ENCODE measurements around the gene DDHD1.

DDHD1 gene

DNA sequence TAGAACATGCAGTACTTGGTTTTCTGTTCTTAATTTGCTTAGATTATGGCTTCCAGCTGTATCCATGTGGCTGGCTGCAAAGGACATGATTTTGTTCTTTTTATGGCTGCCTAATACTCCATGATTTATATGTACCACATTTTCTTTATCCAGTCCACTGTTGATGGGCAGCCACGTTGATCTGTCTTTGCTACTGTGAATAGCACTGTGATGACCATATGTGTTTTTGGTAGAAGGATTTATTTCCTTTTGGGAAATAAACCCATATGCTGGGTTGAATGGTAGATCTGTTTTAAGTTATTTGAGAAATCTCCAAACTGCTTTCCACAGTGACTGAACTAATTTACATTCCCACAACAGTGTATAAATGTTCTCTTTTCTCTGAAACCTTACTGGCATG, 116.1 kb downstream of the DDHD1 start:
- no peak for FAIRE-seq

DNA sequence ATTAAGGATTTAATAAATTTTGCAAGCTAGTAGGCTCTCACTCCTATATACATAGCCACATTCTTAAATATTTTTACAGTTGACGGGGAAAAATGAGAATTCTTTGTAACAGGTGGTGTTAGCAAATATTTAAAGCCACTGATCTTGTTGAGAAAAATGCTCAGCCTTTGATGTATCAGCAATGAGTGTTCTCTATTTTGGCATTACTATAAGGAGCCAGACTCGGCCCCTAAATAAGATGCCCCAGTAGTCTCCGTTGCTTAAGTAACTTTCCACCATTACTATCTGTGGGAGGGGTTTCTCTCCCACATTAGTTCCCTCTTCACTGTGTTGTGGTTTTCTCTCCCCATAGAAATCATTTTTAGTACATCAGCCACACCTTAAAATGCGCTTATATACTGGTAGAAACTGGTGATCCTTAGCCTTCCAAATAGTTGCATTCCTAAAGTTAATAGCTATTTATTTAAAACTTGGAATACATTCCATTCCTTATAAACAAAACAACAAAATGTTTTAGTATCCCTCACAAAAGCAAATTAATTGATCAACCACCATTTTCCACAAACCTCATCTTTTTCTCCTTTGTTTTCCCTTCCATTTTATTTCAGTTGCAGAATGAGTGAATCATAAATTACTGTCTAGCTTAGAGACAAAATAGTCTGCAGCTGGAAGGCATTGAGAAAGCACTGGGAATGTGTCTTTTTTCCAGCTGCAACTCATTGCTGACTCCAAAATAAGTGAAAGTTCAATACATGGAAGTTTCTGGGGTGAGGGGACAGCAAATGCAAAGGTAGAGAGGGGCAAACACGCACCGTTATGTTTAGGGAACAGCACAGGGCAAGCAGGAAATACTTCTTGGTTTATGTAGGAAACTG, 117.5 kb downstream of the DDHD1 start:
- no peak for FAIRE-seq
- no peak for DNase-seq (ENCODE audit: extremely low spot score, insufficient read length, low read depth)

More for the DNA sequence above, 116.1 kb downstream of the DDHD1 start:
- DNase-seq (ENCODE audit: extremely low spot score, insufficient read length, low read depth), result no peak

DNA sequence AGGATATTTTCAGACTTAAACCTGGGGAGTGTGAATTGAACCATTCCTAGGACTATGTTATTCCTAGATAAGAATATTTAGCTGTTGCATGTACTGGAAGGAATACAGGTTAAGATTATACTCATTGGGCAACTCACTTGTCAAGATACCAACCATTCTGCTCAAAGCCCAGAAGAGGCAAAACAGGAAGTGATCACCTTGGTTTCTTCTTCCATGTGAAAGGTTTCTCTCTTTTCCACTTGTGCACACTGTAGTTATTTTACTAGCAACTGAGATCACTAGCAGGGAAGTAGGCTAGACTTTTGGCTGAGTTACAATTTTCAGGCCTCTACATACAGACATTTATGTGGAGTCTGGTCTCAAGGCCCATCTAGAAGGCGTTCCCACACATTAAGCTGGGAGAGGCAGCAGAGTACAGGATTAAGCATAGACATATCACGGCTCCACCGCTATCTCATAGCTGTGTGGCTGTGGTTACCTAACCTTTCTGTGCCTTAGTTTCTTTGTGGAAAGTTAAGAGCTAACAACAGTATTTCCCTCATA, 118.4 kb downstream of the DDHD1 start:
- FAIRE-seq, result no peak

DNA sequence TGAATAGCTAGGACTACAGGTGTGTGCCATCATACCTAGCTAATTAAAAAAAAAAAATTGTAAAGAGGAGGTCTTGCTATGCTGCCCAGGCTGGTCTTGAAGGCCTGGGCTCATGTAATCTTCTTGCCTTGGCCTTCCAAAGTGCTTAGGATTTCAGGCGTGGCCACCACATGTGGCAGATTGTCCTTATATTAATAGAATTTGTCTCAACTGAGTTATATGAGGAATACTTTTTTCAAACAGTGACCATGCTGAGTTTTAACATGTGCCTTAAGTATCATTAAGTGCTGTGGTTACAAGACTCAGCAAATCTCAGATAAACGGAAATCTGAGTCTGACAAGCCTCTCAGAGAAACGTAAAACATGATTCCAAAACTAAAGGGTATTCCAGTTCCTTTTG, 119.1 kb downstream of the DDHD1 start:
- FAIRE-seq, result no peak
- no peak for DNase-seq (ENCODE audit: extremely low spot score, insufficient read length, low read depth)

More for the DNA sequence above, 118.4 kb downstream of the DDHD1 start:
- DNase-seq (ENCODE audit: extremely low spot score, insufficient read length, low read depth), result no peak

DNA sequence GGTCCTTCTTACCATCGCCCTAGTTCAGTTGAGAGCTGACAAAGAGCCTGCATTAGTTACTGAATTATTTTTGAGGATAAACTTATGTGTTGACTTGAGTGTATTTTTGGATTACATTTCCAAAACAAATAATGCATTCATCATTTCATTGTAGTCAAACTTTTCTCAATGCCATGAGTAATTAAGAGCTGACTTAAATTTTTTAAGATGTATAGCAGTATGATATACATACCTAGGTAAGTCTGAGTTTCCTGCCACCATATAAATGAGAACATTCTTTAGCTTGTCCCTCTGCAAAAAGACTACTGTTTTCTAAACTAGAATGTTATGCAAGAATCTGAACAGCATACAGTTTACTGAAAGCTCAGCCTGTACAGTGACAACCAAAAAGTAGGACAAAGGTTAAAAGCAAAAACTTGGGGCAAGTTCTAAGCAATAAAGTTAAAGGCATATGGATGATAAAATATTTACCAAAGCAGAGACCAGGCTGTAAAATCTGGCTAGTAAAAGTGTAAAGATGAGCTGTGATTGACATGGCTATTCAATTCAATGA, 120.2 kb downstream of the DDHD1 start:
- DNase-seq (ENCODE audit: extremely low spot score, insufficient read length, low read depth), result no peak
- no peak for FAIRE-seq

DNA sequence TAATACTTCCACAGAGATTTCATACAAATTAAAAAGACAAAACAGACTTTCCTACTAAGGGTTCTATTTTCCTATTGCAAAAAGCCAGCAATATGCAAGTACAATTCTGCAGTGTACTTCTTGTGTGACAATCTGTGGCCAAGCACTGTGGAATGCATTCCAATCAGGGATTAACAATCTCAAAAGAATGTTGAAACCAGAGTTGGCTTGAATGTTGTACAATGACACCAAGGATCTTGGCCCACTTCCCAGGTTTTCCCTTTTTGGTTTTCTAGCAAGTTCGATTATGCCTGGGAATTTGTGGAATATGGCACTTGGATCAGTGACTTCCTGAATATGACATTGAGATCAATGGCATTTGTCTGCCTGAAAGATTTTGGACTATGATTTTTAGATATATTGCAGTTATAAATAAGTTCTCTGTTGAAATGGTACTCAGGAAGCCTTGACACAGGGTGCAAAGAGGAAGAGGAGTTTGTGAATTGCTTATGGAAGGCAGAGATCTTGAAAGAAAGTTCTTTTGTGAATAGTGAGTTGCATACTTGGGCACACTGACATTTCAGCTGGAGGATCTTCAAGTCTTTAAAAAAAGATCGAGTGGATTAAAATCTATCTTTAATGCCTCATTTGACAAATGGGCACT, 120.8 kb downstream of the DDHD1 start:
- FAIRE-seq (no peak), DNase-seq (ENCODE audit: extremely low spot score, insufficient read length, low read depth) (no peak)

DNA sequence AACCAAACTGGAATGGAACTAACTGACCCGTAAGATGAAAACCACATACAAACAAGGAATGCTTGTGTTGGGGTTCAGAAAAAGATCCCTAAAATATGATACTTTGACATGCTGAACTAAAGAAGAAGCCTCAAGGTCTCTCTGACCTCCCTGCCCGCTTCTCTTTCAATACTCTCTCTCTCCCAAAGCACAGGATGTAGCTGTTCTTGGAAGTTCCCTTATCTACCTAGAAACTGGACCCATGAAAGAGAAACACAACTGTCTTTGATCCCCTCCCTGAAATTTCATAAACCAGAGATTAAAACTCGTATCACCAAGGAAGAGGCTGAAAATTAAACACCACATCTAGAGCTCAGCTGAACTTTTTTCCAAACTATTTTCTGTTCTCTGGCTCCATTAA, 125.6 kb downstream of the DDHD1 start:
- FAIRE-seq, result no peak
- DNase-seq (ENCODE audit: extremely low spot score, insufficient read length, low read depth), result no peak

DNA sequence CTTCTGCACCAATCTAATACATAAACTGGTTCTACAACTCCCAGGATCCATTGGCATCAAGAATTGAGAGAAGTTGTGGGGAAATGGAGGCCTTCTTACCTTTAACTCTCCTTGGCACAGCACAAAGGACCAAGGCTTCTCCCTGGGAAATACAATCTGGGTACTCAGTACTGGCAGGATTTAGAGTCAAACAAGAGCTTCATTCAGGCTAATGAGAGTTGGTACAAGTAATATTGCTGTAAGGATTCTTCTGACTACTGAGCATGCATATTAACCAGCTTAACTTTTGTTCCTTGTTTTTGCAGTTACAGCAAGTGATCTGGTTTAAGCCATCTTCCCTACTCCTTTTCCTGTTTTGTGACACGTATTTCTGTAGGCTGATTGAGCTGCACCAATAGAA, 126.1 kb downstream of the DDHD1 start:
- FAIRE-seq (no peak), DNase-seq (ENCODE audit: extremely low spot score, insufficient read length, low read depth) (no peak)

DNA sequence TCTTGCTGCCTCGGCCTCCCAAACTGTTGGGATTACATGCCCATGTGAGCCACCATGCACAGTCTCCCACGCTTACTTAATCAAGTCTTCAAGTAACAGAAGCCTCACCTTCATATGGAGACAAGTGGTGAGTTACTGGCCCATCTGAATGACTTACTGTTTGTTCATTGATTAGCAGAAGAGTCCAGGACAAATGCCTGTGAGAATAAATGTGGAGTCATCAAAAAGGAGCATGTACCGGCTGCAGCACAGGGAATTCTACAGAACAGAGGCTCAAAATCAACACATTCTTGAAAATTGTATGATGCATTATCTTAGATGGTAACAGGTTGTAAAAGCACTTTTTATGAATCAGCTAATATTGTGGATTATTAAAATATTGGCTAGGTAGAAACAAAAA, 129.8 kb downstream of the DDHD1 start:
- DNase-seq (ENCODE audit: extremely low spot score, insufficient read length, low read depth), result no peak
- FAIRE-seq, result no peak

DNA sequence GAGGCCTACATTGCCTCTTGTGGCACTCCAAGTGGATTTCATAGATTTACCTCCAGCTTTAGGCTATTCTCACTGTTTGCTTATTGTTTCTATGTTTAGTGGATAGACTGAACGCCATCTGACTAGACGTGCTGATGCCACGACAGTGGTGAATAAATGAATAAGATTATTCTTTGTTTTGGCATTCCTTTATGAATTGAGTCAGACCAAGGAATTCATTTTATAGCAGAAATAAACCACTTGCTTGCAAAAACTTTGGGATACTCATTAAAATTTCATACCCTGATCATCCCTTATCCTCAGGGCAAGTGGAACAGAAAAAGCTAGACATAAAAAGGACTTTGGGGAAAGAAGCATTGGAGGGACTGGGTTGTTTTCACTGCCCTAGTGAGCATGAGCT, 130.5 kb downstream of the DDHD1 start:
- FAIRE-seq (no peak), DNase-seq (ENCODE audit: extremely low spot score, insufficient read length, low read depth) (no peak)

DNA sequence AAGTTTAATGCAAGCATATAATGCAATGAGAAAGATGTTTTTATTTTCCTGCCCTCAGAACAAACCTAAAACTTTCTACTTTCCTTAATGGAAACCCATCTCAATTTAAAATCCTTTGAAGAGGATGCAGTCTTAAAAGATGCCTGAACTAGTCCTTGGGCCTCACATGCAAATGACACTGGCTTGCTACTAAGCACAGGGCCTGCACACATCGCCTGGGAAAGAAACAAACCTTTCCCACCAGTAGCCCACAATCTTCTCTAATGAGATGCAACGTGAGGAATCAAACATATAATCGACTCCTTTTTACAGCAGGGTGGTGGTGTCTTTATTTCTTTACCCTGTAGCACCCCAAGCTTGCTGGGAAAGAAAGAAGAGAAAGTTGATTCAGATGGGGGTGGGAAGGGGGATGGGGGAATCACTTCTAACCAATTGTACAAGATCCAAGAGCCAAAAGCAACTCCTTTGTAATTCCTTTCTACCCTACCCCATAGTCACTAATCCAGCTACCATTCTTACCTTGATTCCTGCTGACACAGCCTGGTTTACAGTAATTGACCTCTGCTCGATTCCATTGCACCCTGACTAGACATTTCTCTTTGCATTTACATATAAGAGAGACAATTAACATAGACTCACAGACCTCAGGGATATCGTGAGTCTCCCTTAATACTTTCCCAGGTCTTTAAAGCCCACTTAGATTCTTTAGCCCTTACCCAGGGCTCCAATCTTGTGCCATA, 132.8 kb downstream of the DDHD1 start:
- DNase-seq (ENCODE audit: extremely low spot score, insufficient read length, low read depth), result no peak
- FAIRE-seq, result no peak

DNA sequence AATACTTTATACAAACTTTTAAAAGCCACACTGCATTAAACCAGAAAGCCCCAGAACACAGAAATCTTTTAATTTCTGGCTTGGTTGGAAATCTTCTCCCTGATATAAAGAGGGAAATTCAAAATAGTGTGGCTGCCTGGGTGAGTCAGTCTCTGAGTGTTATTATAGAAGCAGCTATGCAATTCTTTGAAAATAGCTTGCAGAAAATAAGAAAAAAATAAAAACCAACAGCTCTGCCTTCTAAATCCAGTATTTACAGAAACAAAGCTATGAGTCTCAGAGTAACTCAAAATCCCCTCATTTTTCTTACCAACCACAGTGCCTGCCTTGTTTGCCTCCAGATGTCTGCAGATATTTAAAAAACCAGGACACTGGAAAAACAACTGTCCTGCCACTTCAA, 133.7 kb downstream of the DDHD1 start:
- FAIRE-seq, result no peak
- no peak for DNase-seq (ENCODE audit: extremely low spot score, insufficient read length, low read depth)

DNA sequence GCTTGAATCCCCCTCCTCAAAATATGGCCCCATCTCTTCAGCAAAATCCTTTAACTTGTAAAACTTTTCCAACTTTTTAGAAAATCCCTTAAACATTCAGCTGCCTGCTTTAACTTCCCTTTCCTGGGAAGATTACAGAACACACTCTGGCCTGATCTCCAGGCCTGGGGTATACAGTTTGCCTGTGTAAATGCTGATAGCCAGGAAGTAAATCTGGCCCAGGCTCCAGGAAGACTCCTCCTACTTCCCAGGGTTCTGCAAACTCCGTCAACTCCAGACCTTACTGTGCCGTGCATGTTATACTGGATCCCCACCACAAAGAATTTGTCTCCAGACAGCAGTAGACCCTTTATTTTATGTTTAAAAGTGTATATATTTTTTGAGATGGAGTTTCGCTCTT, 135.3 kb downstream of the DDHD1 start:
- FAIRE-seq, result no peak
- no peak for DNase-seq (ENCODE audit: extremely low spot score, insufficient read length, low read depth)

DNA sequence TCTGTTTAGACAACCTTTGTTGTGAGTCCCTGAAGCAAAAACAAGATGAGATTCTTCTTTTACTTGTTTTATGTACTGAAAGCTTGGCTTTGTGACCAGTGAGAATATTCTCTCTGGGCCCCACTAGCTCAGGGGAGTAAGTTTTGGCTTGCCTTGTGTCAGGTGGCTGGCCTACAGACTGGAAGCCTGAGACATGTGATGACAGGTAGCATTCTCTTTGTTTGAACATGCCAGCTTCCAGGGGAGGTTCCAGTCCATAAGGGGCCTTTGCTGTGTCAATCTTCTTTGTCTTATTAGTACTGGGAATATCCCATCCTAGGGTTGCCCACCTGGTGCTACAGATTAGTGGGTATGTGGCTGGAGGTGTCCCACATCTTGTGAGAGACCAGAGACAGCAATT, 136.2 kb downstream of the DDHD1 start:
- FAIRE-seq, result no peak
- no peak for DNase-seq (ENCODE audit: extremely low spot score, insufficient read length, low read depth)

DNA sequence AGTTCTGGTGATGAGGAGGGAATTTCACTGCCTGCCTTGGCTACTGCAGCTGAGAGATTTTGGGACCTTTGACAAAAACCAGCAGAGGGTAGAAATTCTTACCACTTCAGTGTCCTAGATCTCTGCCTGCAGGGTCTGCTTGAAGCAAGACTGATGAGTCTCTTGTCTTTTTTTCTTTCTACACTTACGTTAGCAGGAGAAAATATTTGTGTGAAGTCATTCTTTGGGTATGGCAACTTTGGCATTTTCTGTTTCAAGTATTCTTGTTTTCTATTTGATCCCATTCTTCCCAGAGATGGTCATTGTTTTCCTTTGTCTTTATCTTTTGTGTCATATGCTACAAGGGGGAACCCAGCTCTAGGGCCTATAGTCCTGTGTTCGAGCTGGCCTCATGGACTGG, 136.6 kb downstream of the DDHD1 start:
- DNase-seq (ENCODE audit: extremely low spot score, insufficient read length, low read depth) (no peak), FAIRE-seq (no peak)

DNA sequence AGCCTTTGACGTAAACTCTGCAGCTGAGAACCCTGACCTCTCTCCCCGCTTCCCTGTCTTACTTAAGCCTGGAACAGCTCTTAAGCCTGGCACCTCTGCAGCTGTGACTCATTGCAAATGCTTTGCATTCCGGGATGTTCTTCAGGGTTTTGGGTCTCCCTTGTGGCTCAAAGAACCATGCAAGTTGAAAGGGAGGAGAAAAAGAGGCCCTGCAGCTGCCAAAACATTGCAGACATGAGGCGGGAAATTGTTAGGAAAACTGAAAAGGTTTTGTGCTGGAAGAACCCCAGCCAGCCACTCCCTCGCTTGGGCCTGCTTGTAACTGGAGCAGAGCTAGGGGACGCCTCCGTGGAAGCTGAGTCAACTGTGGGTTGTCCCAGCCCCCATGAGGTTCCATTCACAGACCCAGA, 142.1 kb downstream of the DDHD1 start:
- FAIRE-seq (no peak), DNase-seq (ENCODE audit: extremely low spot score, insufficient read length, low read depth) (no peak)

DNA sequence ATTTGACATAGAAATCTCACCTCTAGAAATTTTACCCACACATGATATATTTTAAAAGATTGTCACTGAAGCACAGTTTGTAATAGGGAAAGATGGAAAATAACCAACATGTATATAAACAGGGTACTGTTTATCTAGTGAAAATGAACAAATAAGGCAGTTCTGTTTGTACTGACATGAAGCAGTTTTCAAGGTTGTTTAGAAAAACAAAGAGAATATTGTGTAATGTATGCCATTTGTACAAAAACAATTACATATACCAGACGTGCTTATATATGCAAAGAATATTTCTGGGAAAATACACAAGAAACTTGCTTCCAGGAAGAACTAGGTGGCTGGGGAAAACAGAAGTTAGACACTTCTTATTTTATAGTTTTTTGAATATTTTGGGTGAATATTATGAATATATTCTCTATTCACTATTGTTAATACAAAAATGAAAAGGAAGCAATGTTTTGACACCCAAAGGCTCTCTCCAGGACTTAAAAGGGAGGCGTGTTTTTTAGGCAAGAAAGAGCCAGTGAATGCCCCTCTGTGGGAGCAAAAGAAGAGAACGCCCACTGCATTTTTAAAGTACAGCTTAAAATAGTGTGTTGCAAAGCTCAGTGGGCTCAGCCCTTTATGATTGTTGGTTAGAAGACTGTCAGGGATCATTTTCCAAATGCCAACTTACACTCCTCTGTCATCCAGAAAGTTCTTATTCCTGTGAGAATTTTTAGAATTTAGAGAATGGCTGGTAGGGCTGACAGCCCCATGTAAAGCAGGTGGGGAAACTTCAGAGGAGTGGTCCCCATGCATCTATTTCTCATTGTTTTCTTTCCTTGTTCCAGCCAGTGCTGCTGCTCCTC, 142.7 kb downstream of the DDHD1 start:
- DNase-seq (ENCODE audit: extremely low spot score, insufficient read length, low read depth) (no peak), FAIRE-seq (no peak)

DNA sequence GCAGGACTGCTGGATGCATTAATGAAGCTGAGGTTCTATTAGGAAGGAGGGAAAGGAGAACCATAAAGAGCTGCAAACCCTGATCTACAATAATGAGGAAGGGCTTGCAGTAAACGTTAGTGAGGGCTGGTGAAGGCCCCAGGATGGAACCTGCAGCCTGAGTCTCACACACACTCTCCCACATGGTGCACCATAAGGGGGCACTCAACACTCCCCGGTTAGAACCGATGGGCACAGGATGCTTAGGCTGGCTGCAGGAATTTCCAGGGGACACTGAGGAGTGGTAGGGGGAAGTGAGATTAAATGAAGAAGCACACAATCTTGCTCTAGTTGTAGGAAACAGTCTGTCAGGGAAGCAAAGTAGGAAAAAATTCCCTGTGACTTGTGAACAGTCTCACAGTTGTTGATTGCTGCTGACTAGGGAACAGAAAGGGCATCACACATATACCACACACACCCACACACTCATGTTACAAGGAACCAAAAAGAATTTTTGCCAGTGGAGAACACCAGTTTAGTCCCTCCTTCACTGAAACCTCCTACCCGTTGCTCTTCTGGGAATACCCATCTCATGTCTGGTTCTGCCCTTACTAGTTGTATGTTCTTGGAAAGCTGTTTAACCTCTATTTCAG, 146.1 kb downstream of the DDHD1 start:
- no peak for FAIRE-seq
- DNase-seq (ENCODE audit: extremely low spot score, insufficient read length, low read depth), result no peak

DNA sequence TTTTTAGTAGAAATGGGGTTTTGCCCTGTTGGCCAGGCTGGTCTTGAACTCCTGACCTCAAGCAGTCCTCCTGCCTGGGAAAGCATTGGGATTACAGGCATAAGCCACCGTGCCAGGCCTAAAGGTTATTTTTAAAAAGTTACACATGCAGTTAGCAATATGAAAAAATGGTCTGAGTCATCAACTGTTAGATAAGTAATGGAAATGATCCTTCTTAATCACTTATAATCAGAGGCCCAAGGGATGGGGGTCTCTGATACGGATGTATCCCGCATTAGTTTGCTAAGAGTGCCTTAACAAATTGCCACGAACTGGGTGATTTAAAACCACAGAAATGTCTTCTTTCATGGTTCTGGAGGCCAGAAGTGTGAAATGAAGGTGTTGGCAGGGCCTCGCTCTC, 148.1 kb downstream of the DDHD1 start:
- FAIRE-seq (no peak), DNase-seq (ENCODE audit: extremely low spot score, insufficient read length, low read depth) (no peak)
